Measurements from ENCODE around the gene KRTAP5-5. TPM values are rescaled to one million over a fixed set of nuclear protein-coding genes. Genes with fewer than 3 reads are reported as not detected.
"Not testable (repeated sequence)": the region's sequence is repeated elsewhere in the genome, so short reads cannot be mapped to it uniquely, and the experiment has no call there.

KRTAP5-5 gene
- total and polyA plus RNA-seq, 7 donors = 0.28 to 0.92 TPM; not detected in 5

GRCh38 chr11:1656670-1657069 lies 27.1 kb downstream of the KRTAP5-5 start:
- Histone ChIP-seq H3K27ac (no peak overlapping the region), H3K27me3 (peaks cover 0 to 26% (median 0%) of the 10 kb centered on the region in 3 donors), H3K36me3 (no peaks in the 10 kb centered on the region), H3K4me1 (peaks cover 0 to 5% (median 4%) of the 10 kb centered on the region in 4 donors), H3K4me3 (no peak overlapping the region), H3K9me3 (no peaks in the 10 kb centered on the region)
- TF ChIP-seq POLR2AphosphoS5 (IDR thresholded peaks at IDR 0.05) = no peak
- TF ChIP-seq POLR2A (IDR thresholded peaks at IDR 0.05) = no peak
- no peak for TF ChIP-seq CTCF (IDR thresholded peaks at IDR 0.05)
- no peak for TF ChIP-seq EP300 (IDR thresholded peaks at IDR 0.05)
- WGBS, 2 donors = 81 to 86% methylated on average over 7 of the region's 7 CpGs
- no peak for DNase-seq
- intact Hi-C loops (cut with DNase I) = no loop called here

- 51 to 76% methylated on average over 14 of the region's 14 CpGs for WGBS, 2 donors
- no peak overlapping the region for H3K27ac ChIP-seq
- no peaks in the 10 kb centered on the region for H3K36me3 ChIP-seq
- no peak overlapping the region for H3K4me3 ChIP-seq
- H3K27me3 ChIP-seq = peaks cover 0 to 16% (median 0%) of the 10 kb centered on the region in 3 donors
- TF ChIP-seq EP300 (IDR thresholded peaks at IDR 0.05) (no peak), CTCF (IDR thresholded peaks at IDR 0.05) (no peak), POLR2AphosphoS5 (IDR thresholded peaks at IDR 0.05) (no peak), POLR2A (IDR thresholded peaks at IDR 0.05) (no peak)
- intact Hi-C loops (cut with DNase I) = no loop called here
- no peaks in the 10 kb centered on the region for H3K4me1 ChIP-seq
- no peak for DNase-seq
- H3K9me3 ChIP-seq = no peaks in the 10 kb centered on the region
Measured at GRCh38 chr11:1659506-1659905, 29.9 kb downstream of the KRTAP5-5 start.

GRCh38 chr11:1660111-1660867 lies 30.7 kb downstream of the KRTAP5-5 start:
- Histone ChIP-seq H3K4me1 (no peaks in the 10 kb centered on the region), H3K27ac (no peak overlapping the region), H3K36me3 (no peaks in the 10 kb centered on the region), H3K4me3 (no peak overlapping the region), H3K9me3 (no peaks in the 10 kb centered on the region), H3K27me3 (peaks cover 0 to 10% (median 0%) of the 10 kb centered on the region in 3 donors)
- intact Hi-C loops (cut with DNase I) = no loop called here
- 61 to 80% methylated on average over 24 of the region's 24 CpGs for WGBS, 2 donors
- TF ChIP-seq POLR2A (IDR thresholded peaks at IDR 0.05) (no peak), POLR2AphosphoS5 (IDR thresholded peaks at IDR 0.05) (no peak), EP300 (IDR thresholded peaks at IDR 0.05) (no peak), CTCF (IDR thresholded peaks at IDR 0.05) (no peak)
- no peak for DNase-seq

GRCh38 chr11:1661454-1662269 lies 32.1 kb downstream of the KRTAP5-5 start:
- H3K4me3 ChIP-seq; H3K9me3 ChIP-seq; H3K36me3 ChIP-seq; H3K27ac ChIP-seq; intact Hi-C loops (cut with DNase I); H3K4me1 ChIP-seq; DNase-seq; H3K27me3 ChIP-seq: not testable (repeated sequence)
- 18 to 41% methylated on average over 22 of the region's 25 CpGs for WGBS, 2 donors

GRCh38 chr11:1662699-1663283 lies 33.2 kb downstream of the KRTAP5-5 start:
- H3K4me1 ChIP-seq; H3K36me3 ChIP-seq; DNase-seq; intact Hi-C loops (cut with DNase I); H3K4me3 ChIP-seq; H3K27ac ChIP-seq; H3K9me3 ChIP-seq: not testable (repeated sequence)
- 64 to 77% methylated on average over 18 of the region's 18 CpGs for WGBS, 2 donors
- H3K27me3 ChIP-seq = peaks cover 0 to 10% (median 0%) of the 10 kb centered on the region in 3 donors

All from sigmoid colon (tissue), 7 donors.